GM18498 (cell line): Measurements from ENCODE around the gene PRXL2A.

Experiments
- ATAC-seq: cut with Tn5 transposase; IDR thresholded peaks from one replicate; pipeline ENCODE4 v1.9.1; 2021; ENCODE audit warnings: mild to moderate bottlenecking, moderate library complexity; ENCODE audit not compliant: unreplicated experiment

The PRXL2A gene

GRCh38 chr10:80460399-80461207 is 52.3 kb downstream of the PRXL2A start:
- ATAC-seq, result no peak

GRCh38 chr10:80461208-80462183 is 53.1 kb downstream of the PRXL2A start:
- ATAC-seq, result no peak

GRCh38 chr10:80462299-80462980 is 54.1 kb downstream of the PRXL2A start:
- ATAC-seq, result no peak

GRCh38 chr10:80462981-80463741 is 54.8 kb downstream of the PRXL2A start:
- ATAC-seq, result peak; percentile 29

- no peak for ATAC-seq
Measured at GRCh38 chr10:80463868-80464267, 55.5 kb downstream of the PRXL2A start.

GRCh38 chr10:80464557-80465450 is 56.5 kb downstream of the PRXL2A start:
- ATAC-seq, result no peak

GRCh38 chr10:80465451-80465835 is 57.1 kb downstream of the PRXL2A start:
- no peak for ATAC-seq

- ATAC-seq, result peak; percentile 41
Measured at GRCh38 chr10:80465839-80466590, 57.7 kb downstream of the PRXL2A start.

GRCh38 chr10:80466724-80467326 is 58.5 kb downstream of the PRXL2A start:
- no peak for ATAC-seq

GRCh38 chr10:80468002-80468401 is 59.7 kb downstream of the PRXL2A start:
- no peak for ATAC-seq

GRCh38 chr10:80468806-80469421 is 60.6 kb downstream of the PRXL2A start:
- ATAC-seq, result no peak

GRCh38 chr10:80470266-80470665 is 61.9 kb downstream of the PRXL2A start:
- no peak for ATAC-seq

GRCh38 chr10:80471001-80471400 is 62.6 kb downstream of the PRXL2A start:
- no peak for ATAC-seq

- ATAC-seq, result peak; percentile 64
Measured at GRCh38 chr10:80471715-80472233, 63.4 kb downstream of the PRXL2A start.

- ATAC-seq, result peak; percentile 93
Measured at GRCh38 chr10:80472234-80473095, 64.1 kb downstream of the PRXL2A start.

GRCh38 chr10:80473096-80473657 is 64.8 kb downstream of the PRXL2A start:
- ATAC-seq, result no peak
